Astrocyte of the cerebellum (primary cell): ENCODE results near the gene CSHL1.

Experiments used
- DNase-seq: peaks from one replicate; pipeline ENCODE4 v3.0.0-alpha.2; 2011; ENCODE audit warnings: low read depth
- H3K4me3 ChIP-seq: 2 replicates; pipeline ENCODE4 v1.5.1; 2011; ENCODE audit warnings: mild to moderate bottlenecking, low read depth, low read length, moderate library complexity
- in situ Hi-C: cut with HindIII; loops from 2 replicates; pipeline ENCODE4 v1.10.0; 2017; ENCODE audit warnings: low sequenced_read_pairs
- TF ChIP-seq, protein P1 (sequence below): IDR thresholded peaks from 2 replicates; pipeline ENCODE4 v1.5.1; 2012; ENCODE audit warnings: low read length, low read depth, moderate library complexity, mild to moderate bottlenecking; ENCODE audit errors: missing control alignments

Gene CSHL1

DNA sequence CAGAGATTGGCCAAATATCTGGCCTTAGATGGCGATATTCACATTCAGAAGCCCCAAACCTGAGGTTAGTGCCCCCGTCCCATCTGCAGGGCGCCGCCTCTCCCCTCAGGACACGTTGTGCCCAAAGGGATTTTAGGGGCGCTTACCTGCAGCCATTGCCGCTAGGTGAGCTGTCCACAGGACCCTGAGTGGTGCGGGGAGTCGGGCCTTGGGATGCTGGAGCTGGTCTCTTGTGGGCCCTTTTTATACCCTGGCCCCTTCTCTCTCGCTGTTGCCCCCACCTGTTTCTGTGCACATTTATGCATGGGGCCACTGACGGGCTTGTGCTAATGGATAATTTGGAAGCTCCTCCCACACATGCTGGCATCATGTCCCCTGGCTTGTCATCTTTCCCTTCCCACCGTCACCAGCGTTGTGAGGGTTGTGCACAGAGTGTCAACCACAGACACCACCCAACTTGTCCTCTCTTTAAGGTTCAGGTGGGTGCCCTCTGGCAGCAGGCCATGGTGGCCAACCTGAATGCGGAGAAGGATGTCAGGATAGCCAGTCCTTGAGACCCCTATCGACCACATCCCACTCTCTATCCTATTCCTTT is at the start of gene CSHL1:
Gene CSHL1 (minus strand): TSS at position 218 of the 595 bp plus-strand sequence. CDS start 62 bp downstream, at position 156.
- H3K4me3 ChIP-seq: no peak within 1 kb of the TSS
- in situ Hi-C loops: no loop called here
- TF ChIP-seq, protein P1, sequence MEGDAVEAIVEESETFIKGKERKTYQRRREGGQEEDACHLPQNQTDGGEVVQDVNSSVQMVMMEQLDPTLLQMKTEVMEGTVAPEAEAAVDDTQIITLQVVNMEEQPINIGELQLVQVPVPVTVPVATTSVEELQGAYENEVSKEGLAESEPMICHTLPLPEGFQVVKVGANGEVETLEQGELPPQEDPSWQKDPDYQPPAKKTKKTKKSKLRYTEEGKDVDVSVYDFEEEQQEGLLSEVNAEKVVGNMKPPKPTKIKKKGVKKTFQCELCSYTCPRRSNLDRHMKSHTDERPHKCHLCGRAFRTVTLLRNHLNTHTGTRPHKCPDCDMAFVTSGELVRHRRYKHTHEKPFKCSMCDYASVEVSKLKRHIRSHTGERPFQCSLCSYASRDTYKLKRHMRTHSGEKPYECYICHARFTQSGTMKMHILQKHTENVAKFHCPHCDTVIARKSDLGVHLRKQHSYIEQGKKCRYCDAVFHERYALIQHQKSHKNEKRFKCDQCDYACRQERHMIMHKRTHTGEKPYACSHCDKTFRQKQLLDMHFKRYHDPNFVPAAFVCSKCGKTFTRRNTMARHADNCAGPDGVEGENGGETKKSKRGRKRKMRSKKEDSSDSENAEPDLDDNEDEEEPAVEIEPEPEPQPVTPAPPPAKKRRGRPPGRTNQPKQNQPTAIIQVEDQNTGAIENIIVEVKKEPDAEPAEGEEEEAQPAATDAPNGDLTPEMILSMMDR: no peak
- DNase-seq: no peak

DNA sequence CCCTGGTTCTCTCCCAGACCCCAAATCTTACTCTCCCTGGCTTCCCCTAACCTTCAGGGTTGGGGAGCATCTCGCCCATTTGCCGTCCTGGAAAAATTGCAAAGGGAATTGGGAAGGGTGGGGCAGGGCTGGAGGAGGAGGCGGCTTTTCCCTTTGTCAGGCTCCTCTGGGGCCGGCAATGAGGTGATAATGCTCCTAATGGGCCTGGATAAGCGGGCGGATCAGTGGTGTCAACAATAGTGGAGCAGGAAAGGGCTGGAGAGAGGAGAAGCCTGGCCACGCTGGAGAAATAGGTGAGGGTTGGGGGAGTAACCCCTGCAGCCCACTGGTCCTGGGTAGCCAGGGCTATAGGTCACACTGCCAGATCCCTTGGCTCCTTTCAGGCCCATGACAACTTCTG is 49.4 kb upstream of the CSHL1 start:
- in situ Hi-C loops: no loop called here
- DNase-seq: no peak
- TF ChIP-seq, protein P1: no peak

DNA sequence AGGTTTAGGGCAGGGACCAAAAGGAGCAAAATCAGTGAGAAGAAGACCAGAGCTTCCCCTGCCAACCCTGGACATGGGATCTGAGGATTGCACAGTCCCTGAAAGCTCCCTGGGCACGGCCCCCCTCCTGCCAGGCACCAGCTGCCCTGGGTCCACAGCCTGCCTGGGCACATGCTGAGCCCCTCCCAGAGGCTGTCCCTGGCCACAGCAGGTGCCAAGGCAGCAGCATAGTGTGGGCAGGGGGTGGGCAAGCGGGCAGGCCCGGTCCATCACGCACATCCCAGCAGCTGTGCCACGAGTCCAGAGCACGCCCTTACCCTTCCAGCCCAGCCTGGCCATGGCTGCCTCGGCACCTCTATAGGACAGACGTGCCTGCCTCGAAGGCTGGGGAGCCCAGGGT is 48.9 kb upstream of the CSHL1 start:
- H3K4me3 ChIP-seq: no peak overlapping the region
- in situ Hi-C loops: no loop called here
- TF ChIP-seq, protein P1: no peak
- DNase-seq: no peak

More for the DNA sequence above, 49.4 kb upstream of the CSHL1 start:
- H3K4me3 ChIP-seq: no peak overlapping the region

DNA sequence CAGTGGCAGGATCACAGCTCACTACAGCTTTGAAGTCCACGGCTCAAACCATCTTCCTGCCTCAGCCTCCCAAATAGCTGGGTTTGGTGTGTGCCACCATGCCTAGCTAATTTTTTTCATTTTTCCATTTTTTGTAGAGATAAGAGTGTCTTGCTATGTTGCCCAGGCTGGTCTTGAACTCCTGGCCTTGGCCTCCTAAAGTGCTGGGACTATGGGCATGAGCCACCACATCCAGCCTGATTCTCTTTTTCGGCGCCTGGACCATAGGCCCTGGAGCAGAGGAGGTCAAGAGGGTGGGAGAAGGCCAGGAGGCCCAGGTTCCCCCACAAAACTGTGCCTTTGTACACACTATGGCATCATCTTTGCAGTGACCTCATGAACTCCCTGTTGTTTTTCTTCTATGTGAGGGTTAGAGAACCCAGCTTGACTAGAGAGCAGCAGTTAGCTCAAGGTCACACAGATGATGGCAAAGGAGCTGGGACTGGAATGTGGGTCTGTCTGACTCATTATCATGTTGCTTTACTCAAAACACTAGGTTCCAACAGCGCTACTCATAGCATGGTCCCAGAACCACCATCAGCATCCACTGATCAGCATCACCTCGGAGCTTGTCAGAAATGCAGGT is 45.4 kb upstream of the CSHL1 start:
- in situ Hi-C loops: no loop called here
- DNase-seq: no peak
- no peak overlapping the region for H3K4me3 ChIP-seq
- TF ChIP-seq, protein P1: no peak

DNA sequence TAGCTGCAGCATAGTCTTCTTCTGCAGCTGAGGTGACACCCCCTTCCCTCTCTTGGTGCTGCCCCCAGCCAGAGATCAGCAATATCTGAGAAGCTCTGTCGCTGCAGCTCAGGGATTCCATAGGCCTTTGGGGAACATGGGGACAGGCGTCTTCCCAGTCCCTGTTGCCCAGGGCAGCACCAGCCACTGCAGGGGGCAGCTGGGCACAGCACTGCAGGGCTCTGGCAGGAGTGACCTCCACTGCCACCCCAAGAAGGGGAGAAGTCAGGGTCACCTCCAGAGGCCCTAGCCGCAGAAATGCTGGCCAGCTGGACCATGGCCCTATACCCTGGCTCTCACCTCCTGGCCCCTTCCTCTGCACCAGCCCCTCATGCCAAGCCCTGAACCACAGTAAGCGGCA is 44.7 kb upstream of the CSHL1 start:
- in situ Hi-C loops: no loop called here
- TF ChIP-seq, protein P1: no peak
- H3K4me3 ChIP-seq: no peak overlapping the region
- DNase-seq: no peak

DNA sequence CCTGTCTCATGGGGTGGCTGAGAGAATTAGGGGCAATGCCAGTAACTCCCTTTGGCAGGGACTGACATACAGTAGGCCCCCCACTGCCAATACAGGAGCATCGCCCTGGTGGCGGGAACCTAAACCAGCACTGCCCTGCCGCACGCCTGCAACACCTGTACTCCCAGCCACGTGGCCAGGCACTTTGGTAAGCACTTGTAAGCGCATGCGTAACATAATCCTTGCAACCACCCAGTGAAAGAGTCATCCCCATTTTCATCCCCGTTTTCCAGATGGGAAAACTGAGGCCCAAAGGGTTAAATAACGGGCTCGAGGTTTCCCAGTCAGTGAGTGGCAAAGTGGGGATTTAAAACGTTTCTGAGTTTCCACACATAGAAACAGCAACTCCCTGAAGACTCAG is 44.2 kb upstream of the CSHL1 start:
- TF ChIP-seq, protein P1: no peak
- in situ Hi-C loops: no loop called here
- no peak overlapping the region for H3K4me3 ChIP-seq
- DNase-seq: no peak
